Effector memory CD4-positive, alpha-beta T cell (primary cell): ENCODE data around the gene AUNIP.

ENCODE experiments used
- DNase-seq, 3 donors: peaks; one replicate each; pipeline ENCODE4 v3.0.0-alpha.2; 2020
- H3K27ac ChIP-seq: 2 replicates; pipeline ENCODE4 v1.7.0; 2013; ENCODE audit warnings: mild to moderate bottlenecking, low read length, moderate library complexity; ENCODE audit not compliant: insufficient read depth, poor library complexity, severe bottlenecking
- H3K27me3 ChIP-seq: replicated peaks from 2 replicates; pipeline ENCODE4 v1.7.0; 2013; ENCODE audit warnings: mild to moderate bottlenecking, low read length; ENCODE audit not compliant: insufficient read depth, control insufficient read depth, poor library complexity, severe bottlenecking
- H3K36me3 ChIP-seq: 2 replicates; pipeline ENCODE4 v1.7.0; 2013; ENCODE audit warnings: mild to moderate bottlenecking, low read length, moderate library complexity; ENCODE audit not compliant: control insufficient read depth, insufficient read depth
- H3K4me1 ChIP-seq: 2 replicates; pipeline ENCODE4 v1.7.0; 2013; ENCODE audit warnings: low read length, mild to moderate bottlenecking; ENCODE audit not compliant: control insufficient read depth, insufficient read depth, poor library complexity, severe bottlenecking
- H3K4me3 ChIP-seq: 2 replicates; pipeline ENCODE4 v1.7.0; 2013; ENCODE audit warnings: low read length, low read depth, mild to moderate bottlenecking; ENCODE audit not compliant: insufficient read depth, poor library complexity, severe bottlenecking
- H3K9me3 ChIP-seq: 2 replicates; pipeline ENCODE4 v1.7.0; 2013; ENCODE audit warnings: mild to moderate bottlenecking, low read length, moderate library complexity; ENCODE audit not compliant: control insufficient read depth

AUNIP gene

GRCh38 chr1:25874635-25875153 is 15.4 kb upstream of the AUNIP start:
- H3K27me3 ChIP-seq: no peaks in the 10 kb centered on the region
- no peaks in the 10 kb centered on the region for H3K36me3 ChIP-seq
- H3K9me3 ChIP-seq: no peaks in the 10 kb centered on the region
- H3K4me1 ChIP-seq: peaks cover 10% of the 10 kb centered on the region
- H3K4me3 ChIP-seq: peak overlapping the region; percentile 68
- no peak overlapping the region for H3K27ac ChIP-seq
- DNase-seq: no peak

- H3K9me3 ChIP-seq: no peaks in the 10 kb centered on the region
- peaks cover 10% of the 10 kb centered on the region for H3K4me1 ChIP-seq
These were observed 15.0 kb upstream of the AUNIP start for GRCh38 chr1:25874209-25874608.

GRCh38 chr1:25873120-25873519 is 13.9 kb upstream of the AUNIP start:
- DNase-seq: no peak

More at GRCh38 chr1:25874209-25874608, 15.0 kb upstream of the AUNIP start:
- DNase-seq: no peak
- Histone ChIP-seq H3K27ac (no peak overlapping the region), H3K4me3 (no peak overlapping the region), H3K36me3 (no peaks in the 10 kb centered on the region), H3K27me3 (no peaks in the 10 kb centered on the region)

GRCh38 chr1:25872713-25873112 is 13.5 kb upstream of the AUNIP start:
- Histone ChIP-seq H3K4me1 (peaks cover 10% of the 10 kb centered on the region), H3K27me3 (no peaks in the 10 kb centered on the region), H3K4me3 (no peak overlapping the region), H3K9me3 (no peaks in the 10 kb centered on the region), H3K36me3 (no peaks in the 10 kb centered on the region), H3K27ac (no peak overlapping the region)
- no peak for DNase-seq

More at GRCh38 chr1:25873120-25873519, 13.9 kb upstream of the AUNIP start:
- Histone ChIP-seq H3K9me3 (no peaks in the 10 kb centered on the region), H3K27me3 (no peaks in the 10 kb centered on the region), H3K4me1 (peaks cover 10% of the 10 kb centered on the region), H3K4me3 (no peak overlapping the region), H3K36me3 (no peaks in the 10 kb centered on the region), H3K27ac (no peak overlapping the region)

GRCh38 chr1:25871704-25872494 is 12.6 kb upstream of the AUNIP start:
- H3K4me1 ChIP-seq: peaks cover 10% of the 10 kb centered on the region
- H3K27ac ChIP-seq: no peak overlapping the region
- H3K36me3 ChIP-seq: no peaks in the 10 kb centered on the region
- DNase-seq: no peak
- no peak overlapping the region for H3K4me3 ChIP-seq
- no peaks in the 10 kb centered on the region for H3K27me3 ChIP-seq
- H3K9me3 ChIP-seq: no peaks in the 10 kb centered on the region

GRCh38 chr1:25871086-25871703 is 11.9 kb upstream of the AUNIP start:
- Histone ChIP-seq H3K4me3 (no peak overlapping the region), H3K27ac (no peak overlapping the region), H3K4me1 (peaks cover 10% of the 10 kb centered on the region), H3K27me3 (no peaks in the 10 kb centered on the region), H3K36me3 (no peaks in the 10 kb centered on the region), H3K9me3 (no peaks in the 10 kb centered on the region)
- DNase-seq: no peak

- Histone ChIP-seq H3K9me3 (no peaks in the 10 kb centered on the region), H3K27me3 (no peaks in the 10 kb centered on the region), H3K4me1 (peaks cover 10% of the 10 kb centered on the region)
These were observed 11.4 kb upstream of the AUNIP start for GRCh38 chr1:25870614-25871013.

GRCh38 chr1:25869909-25870606 is 10.8 kb upstream of the AUNIP start:
- Histone ChIP-seq H3K4me3 (no peak overlapping the region), H3K36me3 (no peaks in the 10 kb centered on the region), H3K4me1 (peaks cover 9% of the 10 kb centered on the region), H3K27ac (no peak overlapping the region), H3K9me3 (no peaks in the 10 kb centered on the region), H3K27me3 (no peaks in the 10 kb centered on the region)
- DNase-seq: no peak

More at GRCh38 chr1:25870614-25871013, 11.4 kb upstream of the AUNIP start:
- Histone ChIP-seq H3K36me3 (no peaks in the 10 kb centered on the region), H3K27ac (no peak overlapping the region), H3K4me3 (no peak overlapping the region)
- no peak for DNase-seq

GRCh38 chr1:25867210-25867991 is 8.1 kb upstream of the AUNIP start:
- Histone ChIP-seq H3K27me3 (no peaks in the 10 kb centered on the region), H3K27ac (no peak overlapping the region), H3K4me1 (no peaks in the 10 kb centered on the region), H3K36me3 (no peaks in the 10 kb centered on the region), H3K9me3 (no peaks in the 10 kb centered on the region), H3K4me3 (no peak overlapping the region)
- DNase-seq: no peak
